ENCODE data around the gene DSCAM.

DNA sequence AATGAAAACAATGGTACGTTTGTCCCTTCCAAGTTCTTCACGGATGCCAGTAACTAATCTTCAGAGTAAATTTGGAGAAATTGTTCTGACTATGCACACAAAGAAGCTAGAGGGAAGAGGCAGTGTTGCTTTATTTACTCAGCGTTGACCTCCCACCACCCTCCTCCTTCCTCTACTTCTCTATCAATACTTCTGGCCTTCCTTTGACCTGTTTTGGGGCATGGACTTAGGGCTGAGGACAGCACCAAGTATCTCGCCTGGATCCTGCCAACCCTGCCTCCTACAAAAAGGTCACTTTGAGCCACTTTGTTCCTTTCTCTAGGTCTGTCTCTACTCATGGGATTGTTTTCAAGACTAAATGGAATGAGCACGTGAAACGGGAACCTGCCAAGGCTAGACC is 282.6 kb downstream of the DSCAM start:
- TF ChIP-seq, protein P1, sequence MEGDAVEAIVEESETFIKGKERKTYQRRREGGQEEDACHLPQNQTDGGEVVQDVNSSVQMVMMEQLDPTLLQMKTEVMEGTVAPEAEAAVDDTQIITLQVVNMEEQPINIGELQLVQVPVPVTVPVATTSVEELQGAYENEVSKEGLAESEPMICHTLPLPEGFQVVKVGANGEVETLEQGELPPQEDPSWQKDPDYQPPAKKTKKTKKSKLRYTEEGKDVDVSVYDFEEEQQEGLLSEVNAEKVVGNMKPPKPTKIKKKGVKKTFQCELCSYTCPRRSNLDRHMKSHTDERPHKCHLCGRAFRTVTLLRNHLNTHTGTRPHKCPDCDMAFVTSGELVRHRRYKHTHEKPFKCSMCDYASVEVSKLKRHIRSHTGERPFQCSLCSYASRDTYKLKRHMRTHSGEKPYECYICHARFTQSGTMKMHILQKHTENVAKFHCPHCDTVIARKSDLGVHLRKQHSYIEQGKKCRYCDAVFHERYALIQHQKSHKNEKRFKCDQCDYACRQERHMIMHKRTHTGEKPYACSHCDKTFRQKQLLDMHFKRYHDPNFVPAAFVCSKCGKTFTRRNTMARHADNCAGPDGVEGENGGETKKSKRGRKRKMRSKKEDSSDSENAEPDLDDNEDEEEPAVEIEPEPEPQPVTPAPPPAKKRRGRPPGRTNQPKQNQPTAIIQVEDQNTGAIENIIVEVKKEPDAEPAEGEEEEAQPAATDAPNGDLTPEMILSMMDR (IDR thresholded peaks at IDR 0.05; ENCODE audit: low read length) = no peak
- no peak for TF ChIP-seq EZH2 (IDR thresholded peaks at IDR 0.05; ENCODE audit: borderline replicate concordance, low read length)

Data from OCI-LY1 (cell line).